Thyroid gland (tissue), 4 donors: ENCODE measurements around the gene RALGAPB. TPM values are rescaled to one million over a fixed set of nuclear protein-coding genes. Genes with fewer than 3 reads are reported as not detected.

Experiments used
- DNase-seq, 2 donors: peaks; one replicate each; pipeline ENCODE4 v3.0.0-alpha.2; 2019
- H3K27ac ChIP-seq, 3 donors: fragments of 200-600 bp; sonication (generic); 1 replicate in 2 of 3; 2 replicates in 1 of 3; pipeline ENCODE4 v1.5.1; 2016 to 2019; ENCODE audit warnings: mild to moderate bottlenecking in 1 of 3, moderate library complexity in 1 of 3
- H3K27me3 ChIP-seq: fragments of 200-600 bp; sonication (generic); one replicate; pipeline ENCODE4 v1.5.1; 2019
- H3K36me3 ChIP-seq, 2 donors: fragments of 200-600 bp; sonication (generic); one replicate each; pipeline ENCODE4 v1.5.1; 2016 to 2019
- H3K4me1 ChIP-seq, 2 donors: fragments of 200-600 bp; sonication (generic); one replicate each; pipeline ENCODE4 v1.5.1; 2017 to 2019
- H3K4me3 ChIP-seq, 3 donors: fragments of 200-600 bp; sonication (generic); replicated peaks in 1 of 3; 1 replicate in 2 of 3; 2 replicates in 1 of 3; pipeline ENCODE4 v1.5.1; 2016; ENCODE audit warnings: mild to moderate bottlenecking in 1 of 3
- H3K9me3 ChIP-seq: fragments of 200-600 bp; sonication (generic); one replicate; pipeline ENCODE4 v1.5.1; 2017
- CTCF ChIP-seq, 6 experiments: fragments of 200-600 bp in 3 of 6; fragments of 450-650 bp in 3 of 6; sonication (generic) in 3 of 6; IDR thresholded peaks; one replicate each; pipeline ENCODE4 v1.5.1; 2016 to 2019; ENCODE audit warnings: antibody characterized with exemption in 6 of 6, mild to moderate bottlenecking in 2 of 6, inconsistent platforms in 1 of 6, moderate library complexity in 1 of 6
- POLR2A ChIP-seq, 2 donors: fragments of 450-650 bp; IDR thresholded peaks; one replicate each; pipeline ENCODE4 v1.6.1; 2017; ENCODE audit warnings: antibody characterized with exemption in 2 of 2, mild to moderate bottlenecking in 2 of 2, moderate library complexity in 1 of 2
- WGBS, 2 donors: methylation state at CpG; one replicate each; pipeline ENCODE4 v1.1.5; 2017; 5-methylcytosine and 5-hydroxymethylcytosine counted together
- intact Hi-C: fragments of 100-400 bp; cut with DNase I; formaldehyde crosslinking; loops from one replicate; pipeline ENCODE4 v1.15.1; 2023
- total RNA-seq, 4 donors: library from RNA; depleted of rRNA; stranded (reverse); fragments of >200 nt; gene quantifications; one replicate each; pipeline ENCODE4 v1.2.3, GENCODE V29; 2016

Gene RALGAPB
- total RNA-seq, 4 donors from 2014 or later = 53.6 to 79.8 (median 62.1) TPM

DNA sequence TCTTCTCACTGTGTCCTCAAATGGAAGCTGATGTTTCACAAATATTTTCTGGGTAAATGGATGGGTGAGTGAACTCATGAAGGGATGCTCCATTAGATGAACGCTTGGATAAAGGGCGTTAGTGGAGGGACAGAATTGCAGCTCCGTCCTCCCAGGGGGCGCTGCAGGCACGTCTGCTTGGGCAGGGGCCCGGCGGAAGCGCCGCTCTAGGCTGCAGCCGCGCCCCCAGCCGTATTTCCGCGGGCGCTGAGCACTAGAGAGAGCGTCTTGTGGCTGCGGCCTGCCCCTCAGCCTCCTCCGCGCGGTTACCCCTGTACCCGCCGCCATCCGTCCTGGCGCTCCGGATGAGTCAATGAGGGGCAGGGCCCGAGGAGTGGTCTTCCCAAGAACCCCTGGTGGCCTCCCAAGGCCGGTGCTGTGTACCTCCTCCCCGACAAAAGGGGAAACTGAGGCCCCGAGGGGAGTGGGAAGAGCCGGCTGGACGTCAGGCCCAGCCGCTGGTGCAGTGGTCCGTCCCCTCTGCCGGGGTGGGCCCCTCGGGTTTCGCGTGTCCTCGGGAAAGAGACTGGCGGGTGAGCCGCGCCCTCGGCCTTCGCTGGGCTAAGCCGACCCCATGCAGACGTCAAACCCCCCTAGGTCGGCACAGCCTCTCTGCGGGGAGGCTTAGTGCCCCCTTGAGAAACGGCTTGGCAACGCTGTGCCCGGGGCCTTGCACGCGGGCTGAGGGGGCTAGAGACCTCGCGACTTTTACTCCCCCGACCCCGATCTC, 26.0 kb upstream of the RALGAPB start:
- intact Hi-C loops = loop anchor here (2.0 kb wide), 1 partner anchor 16 kb away; no protein-coding TSS in a partner anchor
- peaks cover 8 to 13% of the 10 kb centered on the region in 2 donors for H3K36me3 ChIP-seq
- H3K27me3 ChIP-seq = no peaks in the 10 kb centered on the region
- TF ChIP-seq POLR2A (IDR thresholded peaks at IDR 0.05) (peak; percentile 44 to 81), CTCF (IDR thresholded peaks at IDR 0.05) (peak; percentile 86 to 99 (median 95))
- H3K9me3 ChIP-seq = no peaks in the 10 kb centered on the region
- whole genome bisulfite sequencing, 2 donors = 2 to 4% methylated on average over 19 to 35 of the region's 56 CpGs
- peak overlapping the region; percentile 74 to 93 (median 93) for H3K27ac ChIP-seq
- peak; percentile 90 to 93 for DNase-seq
- peak overlapping the region; percentile 92 to 100 (median 98) for H3K4me3 ChIP-seq
- H3K4me1 ChIP-seq = peaks cover 8 to 15% of the 10 kb centered on the region in 2 donors

GRCh38 chr20:38447251-38447661, 25.4 kb upstream of the RALGAPB start:
- Histone ChIP-seq H3K4me1 (peaks cover 8 to 15% of the 10 kb centered on the region in 2 donors), H3K9me3 (no peaks in the 10 kb centered on the region), H3K27ac (peak overlapping the region; percentile 74 to 93 (median 93)), H3K36me3 (peaks cover 8 to 13% of the 10 kb centered on the region in 2 donors), H3K4me3 (peak overlapping the region; percentile 92 to 100 (median 98)), H3K27me3 (no peaks in the 10 kb centered on the region)
- intact Hi-C loops = loop anchor here (2.0 kb wide), 1 partner anchor 16 kb away; no protein-coding TSS in a partner anchor
- 46 to 54% methylated on average over 12 of the region's 12 CpGs for WGBS, 2 donors
- no peak for DNase-seq
- TF ChIP-seq CTCF (IDR thresholded peaks at IDR 0.05) (no peak), POLR2A (IDR thresholded peaks at IDR 0.05) (no peak)

DNA sequence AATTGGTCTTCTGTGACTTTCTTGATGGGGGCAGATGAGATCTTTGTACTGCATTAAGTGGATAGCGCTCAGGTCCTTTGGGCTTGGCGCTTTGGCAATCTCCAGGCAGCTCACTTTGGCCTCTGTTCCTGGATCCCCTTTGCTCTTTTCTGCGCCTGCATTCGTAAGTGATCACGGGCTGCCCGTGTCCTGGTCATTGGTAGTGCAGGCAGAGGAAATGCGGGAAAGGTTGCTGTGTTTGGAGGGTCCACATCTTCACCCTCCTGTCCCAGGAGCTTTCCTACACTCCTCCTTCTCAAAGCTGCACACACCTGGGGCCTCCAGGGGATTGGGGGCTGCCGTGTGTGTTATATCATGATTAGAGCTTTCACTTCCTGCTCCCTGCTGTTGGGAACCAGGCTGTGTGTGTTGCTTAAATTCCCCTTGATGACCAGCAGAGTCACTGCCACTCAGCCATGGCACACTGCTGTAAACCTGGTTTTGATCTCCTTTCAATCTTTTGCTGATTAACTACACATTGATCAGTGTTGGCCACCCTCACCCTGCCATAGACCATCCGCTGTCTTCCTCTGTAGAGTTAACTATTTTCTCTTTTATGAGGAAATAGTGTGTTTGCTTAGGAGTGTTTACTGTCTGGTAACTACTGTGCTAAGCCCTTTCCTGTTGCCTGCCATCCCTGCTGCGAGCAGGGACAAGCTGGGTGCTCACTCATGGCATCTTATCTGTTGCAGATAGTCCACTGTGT, 24.5 kb upstream of the RALGAPB start:
- Histone ChIP-seq H3K27me3 (no peaks in the 10 kb centered on the region), H3K27ac (no peak overlapping the region), H3K36me3 (peaks cover 8 to 13% of the 10 kb centered on the region in 2 donors), H3K4me3 (no peak overlapping the region), H3K9me3 (no peaks in the 10 kb centered on the region), H3K4me1 (peaks cover 8 to 15% of the 10 kb centered on the region in 2 donors)
- WGBS, 2 donors = 87 to 89% methylated on average over 10 of the region's 10 CpGs
- DNase-seq = no peak
- TF ChIP-seq CTCF (IDR thresholded peaks at IDR 0.05) (no peak), POLR2A (IDR thresholded peaks at IDR 0.05) (no peak)
- intact Hi-C loops = loop anchor here (2.0 kb wide), 1 partner anchor 17 kb away; no protein-coding TSS in a partner anchor

DNA sequence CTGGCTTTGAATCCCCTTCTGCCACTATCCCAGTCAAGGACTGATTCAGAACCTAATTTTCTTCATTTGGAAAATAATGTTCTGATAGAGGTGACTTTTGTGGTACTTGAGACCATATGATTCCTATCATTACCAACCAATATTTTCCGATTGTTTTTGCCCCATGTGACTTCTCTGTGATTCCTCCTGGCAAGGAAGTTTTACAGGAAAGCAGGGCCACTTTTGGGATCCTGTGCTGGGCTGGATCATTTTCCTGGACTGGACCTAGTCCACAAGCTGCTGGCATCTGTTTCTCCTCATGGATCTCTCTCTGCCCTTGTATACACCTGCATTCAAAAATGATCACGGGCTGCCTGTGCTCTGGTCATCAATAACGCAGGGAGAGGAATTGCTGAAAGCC, 23.6 kb upstream of the RALGAPB start:
- Histone ChIP-seq H3K9me3 (no peaks in the 10 kb centered on the region), H3K4me1 (peaks cover 8 to 15% of the 10 kb centered on the region in 2 donors), H3K27me3 (no peaks in the 10 kb centered on the region), H3K27ac (no peak overlapping the region), H3K36me3 (peaks cover 8 to 13% of the 10 kb centered on the region in 2 donors), H3K4me3 (no peak overlapping the region)
- intact Hi-C loops = no loop called here
- WGBS, 2 donors = 85 to 86% methylated on average over 3 of the region's 3 CpGs
- no peak for DNase-seq
- TF ChIP-seq POLR2A (IDR thresholded peaks at IDR 0.05) = no peak
- TF ChIP-seq CTCF (IDR thresholded peaks at IDR 0.05) = no peak
